Keratinocyte (primary cell): ENCODE measurements around the gene NSDHL. TPM values are rescaled to one million over a fixed set of nuclear protein-coding genes. Genes with fewer than 3 reads are reported as not detected.

Experiments
- DNase-seq: peaks from one replicate; pipeline ENCODE4 v3.0.0-alpha.2; 2011; ENCODE audit warnings: low read depth, missing footprints, low spot score
- FAIRE-seq: peaks from 2 replicates; lab custom pipeline; 2011; peaks lifted over from hg19 to GRCh38; lab: Jason Lieb, UNC
- H2AFZ ChIP-seq: 2 replicates; pipeline ENCODE4 v1.6.0; 2012; ENCODE audit warnings: low read length, control low read depth, inconsistent platforms; ENCODE audit not compliant: control insufficient read depth
- H3K27ac ChIP-seq: 2 replicates; pipeline ENCODE4 v1.5.1; 2011; ENCODE audit warnings: low read length; ENCODE audit not compliant: control insufficient read depth, insufficient read depth
- H3K27me3 ChIP-seq: 3 replicates; pipeline ENCODE4 v1.6.0; 2011; ENCODE audit warnings: low read length; ENCODE audit not compliant: control insufficient read depth, insufficient read depth; ENCODE audit errors: extremely low read depth
- H3K36me3 ChIP-seq, 2 experiments: 2 replicates in 1 of 2; 3 replicates in 1 of 2; pipeline ENCODE4 v1.5.1; 2011; ENCODE audit warnings: low read length in 2 of 2, mild to moderate bottlenecking in 1 of 2; ENCODE audit not compliant: control insufficient read depth in 2 of 2, insufficient read depth in 2 of 2; ENCODE audit errors: extremely low read depth in 1 of 2
- H3K4me1 ChIP-seq: 3 replicates; pipeline ENCODE4 v1.5.1; 2011; ENCODE audit warnings: low read length; ENCODE audit not compliant: control insufficient read depth, insufficient read depth; ENCODE audit errors: extremely low read depth
- H3K4me2 ChIP-seq: 3 replicates; pipeline ENCODE4 v1.6.0; 2011; ENCODE audit warnings: low read depth, low read length; ENCODE audit not compliant: control insufficient read depth, insufficient read depth; ENCODE audit errors: extremely low read depth
- H3K4me3 ChIP-seq, 3 experiments: fragments of 200-600 bp in 1 of 3; sonication (generic) in 1 of 3; 2 replicates in 2 of 3; 3 replicates in 1 of 3; pipeline ENCODE4 v1.5.1; 2011 to 2016; ENCODE audit warnings: low read length in 3 of 3, mild to moderate bottlenecking in 3 of 3, control low read depth in 2 of 3, inconsistent platforms in 1 of 3, low read depth in 1 of 3, mixed read lengths in 1 of 3, mixed run types in 1 of 3, moderate library complexity in 1 of 3; ENCODE audit not compliant: control insufficient read depth in 2 of 3, insufficient read depth in 2 of 3; ENCODE audit errors: extremely low read depth in 1 of 3
- H3K79me2 ChIP-seq: 2 replicates; pipeline ENCODE4 v1.6.0; 2012; ENCODE audit warnings: low read length; ENCODE audit not compliant: control insufficient read depth, insufficient read depth
- H3K9ac ChIP-seq: 3 replicates; pipeline ENCODE4 v1.6.0; 2011; ENCODE audit warnings: low read length; ENCODE audit not compliant: control insufficient read depth, insufficient read depth; ENCODE audit errors: extremely low read depth
- H3K9me1 ChIP-seq: 3 replicates; pipeline ENCODE4 v1.6.0; 2011; ENCODE audit warnings: low read length; ENCODE audit not compliant: control insufficient read depth, insufficient read depth; ENCODE audit errors: extremely low read depth
- H3K9me3 ChIP-seq: 2 replicates; pipeline ENCODE4 v1.5.1; 2012; ENCODE audit warnings: low read depth, low read length; ENCODE audit not compliant: control insufficient read depth
- H4K20me1 ChIP-seq: 3 replicates; pipeline ENCODE4 v1.6.0; 2011; ENCODE audit warnings: low read length; ENCODE audit not compliant: control insufficient read depth, insufficient read depth; ENCODE audit errors: extremely low read depth
- EZH2 ChIP-seq: IDR thresholded peaks from one replicate; pipeline ENCODE4 v1.6.1; 2012; ENCODE audit warnings: inconsistent platforms, mild to moderate bottlenecking, low read length, moderate library complexity
- dilution Hi-C: fragments of 300-500 bp; cut with MboI; formaldehyde crosslinking; loops from one replicate; pipeline ENCODE4 v1.7.0; 2020; ENCODE audit warnings: low sequenced_read_pairs; ENCODE audit not compliant: extremely low pct_ligation_motif_present
- polyA plus RNA-seq, 5 experiments: library from polyadenylated mRNA; depleted of rRNA in 3 of 5; stranded (reverse) in 3 of 5; stranded (forward) in 1 of 5; unstranded in 1 of 5; fragments of >200 nt; gene quantifications; 1 replicate in 1 of 5; 2 replicates in 3 of 5; 3 replicates in 1 of 5; pipeline versions ENCODE4 v1.2.1 to v1.2.3, GENCODE V29; 2011 to 2012; ENCODE audit warnings: missing spikeins in 2 of 5, low read depth in 1 of 5, low replicate concordance in 1 of 5
- TF ChIP-seq, protein P1 (sequence below), 3 experiments: IDR thresholded peaks in 1 of 3; conservative IDR thresholded peaks in 1 of 3; optimal IDR thresholded peaks in 1 of 3; 2 replicates in 2 of 3; 3 replicates in 1 of 3; pipeline versions ENCODE3 to v1.5.1; 2011; ENCODE audit warnings: low read length in 3 of 3, mild to moderate bottlenecking in 3 of 3, moderate library complexity in 2 of 3, control low read depth in 1 of 3, inconsistent platforms in 1 of 3; ENCODE audit not compliant: insufficient read depth in 2 of 3; ENCODE audit errors: extremely low read depth in 1 of 3

The NSDHL gene
- polyA plus RNA-seq, 1 donor (not counting 4 experiments of a cell fraction or from before 2014, with no cell fraction given): 79.0 TPM

DNA sequence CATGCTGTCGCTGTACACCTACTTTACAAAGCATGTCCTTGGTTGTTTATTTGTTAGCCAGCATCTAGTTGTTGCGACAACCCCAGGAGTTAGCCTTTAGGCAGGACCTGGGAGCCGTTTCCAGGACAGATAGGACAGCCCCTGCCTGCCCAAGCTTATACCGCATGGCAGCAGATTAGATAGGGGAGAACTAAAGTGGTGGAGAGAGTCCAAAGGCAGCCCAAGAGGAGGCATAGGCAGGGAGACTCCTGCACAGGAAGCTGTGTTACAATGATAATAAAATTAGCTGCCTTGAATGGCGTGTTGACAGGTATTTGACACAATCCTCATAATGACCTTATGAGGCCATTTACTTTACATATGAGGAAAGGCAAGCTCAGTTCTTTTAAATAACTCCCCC lies 13.0 kb downstream of the NSDHL start:
- dilution Hi-C loops: no loop called here
- Histone ChIP-seq H3K4me2 (no peak overlapping the region), H3K9ac (no peak overlapping the region), H2AFZ (no peak overlapping the region), H3K36me3 (peaks cover 0 to 5% of the 10 kb centered on the region in 2 experiments), H3K79me2 (peaks cover 57% of the 10 kb centered on the region), H3K27ac (no peak overlapping the region), H3K27me3 (no peaks in the 10 kb centered on the region), H3K4me3 (no peak overlapping the region), H3K9me3 (no peaks in the 10 kb centered on the region), H3K4me1 (peaks cover 2% of the 10 kb centered on the region), H4K20me1 (no peaks in the 10 kb centered on the region), H3K9me1 (no peaks in the 10 kb centered on the region)
- TF ChIP-seq, protein P1, sequence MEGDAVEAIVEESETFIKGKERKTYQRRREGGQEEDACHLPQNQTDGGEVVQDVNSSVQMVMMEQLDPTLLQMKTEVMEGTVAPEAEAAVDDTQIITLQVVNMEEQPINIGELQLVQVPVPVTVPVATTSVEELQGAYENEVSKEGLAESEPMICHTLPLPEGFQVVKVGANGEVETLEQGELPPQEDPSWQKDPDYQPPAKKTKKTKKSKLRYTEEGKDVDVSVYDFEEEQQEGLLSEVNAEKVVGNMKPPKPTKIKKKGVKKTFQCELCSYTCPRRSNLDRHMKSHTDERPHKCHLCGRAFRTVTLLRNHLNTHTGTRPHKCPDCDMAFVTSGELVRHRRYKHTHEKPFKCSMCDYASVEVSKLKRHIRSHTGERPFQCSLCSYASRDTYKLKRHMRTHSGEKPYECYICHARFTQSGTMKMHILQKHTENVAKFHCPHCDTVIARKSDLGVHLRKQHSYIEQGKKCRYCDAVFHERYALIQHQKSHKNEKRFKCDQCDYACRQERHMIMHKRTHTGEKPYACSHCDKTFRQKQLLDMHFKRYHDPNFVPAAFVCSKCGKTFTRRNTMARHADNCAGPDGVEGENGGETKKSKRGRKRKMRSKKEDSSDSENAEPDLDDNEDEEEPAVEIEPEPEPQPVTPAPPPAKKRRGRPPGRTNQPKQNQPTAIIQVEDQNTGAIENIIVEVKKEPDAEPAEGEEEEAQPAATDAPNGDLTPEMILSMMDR (optimal IDR thresholded peaks at IDR 0.05 in 1 of 3, IDR thresholded peaks at IDR 0.05 in 1 of 3, conservative IDR thresholded peaks at IDR 0.05 in 1 of 3; ENCODE audit: extremely low read depth in 1 of 3, insufficient read depth in 2 of 3, low read length in 3 of 3): no peak
- no peak for TF ChIP-seq EZH2
- FAIRE-seq (no peak), DNase-seq (no peak)

DNA sequence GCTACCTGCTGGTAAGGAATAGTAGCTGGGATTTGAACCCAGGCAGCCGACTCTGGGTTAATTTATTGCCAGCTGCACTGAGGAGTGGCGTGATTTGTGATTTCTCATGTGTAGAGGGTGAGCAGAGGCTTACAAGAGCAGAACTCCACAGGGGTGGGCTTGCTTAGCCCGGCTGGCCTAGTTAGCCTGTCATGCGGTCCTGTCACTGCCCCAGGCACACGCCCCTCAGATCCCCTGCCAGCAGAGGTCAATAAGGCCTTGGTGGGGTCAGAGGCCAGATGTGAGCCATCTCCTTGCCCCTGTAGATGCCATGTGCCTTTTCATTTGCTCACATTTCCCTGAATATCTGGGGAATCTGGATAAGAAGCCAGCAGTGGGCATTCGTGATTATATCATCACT lies 13.4 kb downstream of the NSDHL start:
- dilution Hi-C loops: no loop called here
- Histone ChIP-seq H3K36me3 (peaks cover under 1 to 7% of the 10 kb centered on the region in 2 experiments), H3K79me2 (peaks cover 57% of the 10 kb centered on the region)

More for the DNA sequence above, 13.4 kb downstream of the NSDHL start:
- no peaks in the 10 kb centered on the region for H4K20me1 ChIP-seq
- no peaks in the 10 kb centered on the region for H3K9me3 ChIP-seq
- H3K4me1 ChIP-seq: peaks cover 2% of the 10 kb centered on the region
- TF ChIP-seq EZH2: no peak
- TF ChIP-seq, protein P1 (optimal IDR thresholded peaks at IDR 0.05 in 1 of 3, IDR thresholded peaks at IDR 0.05 in 1 of 3, conservative IDR thresholded peaks at IDR 0.05 in 1 of 3; ENCODE audit: extremely low read depth in 1 of 3, insufficient read depth in 2 of 3, low read length in 3 of 3): no peak
- no peak for FAIRE-seq
- H3K9ac ChIP-seq: no peak overlapping the region
- no peak overlapping the region for H2AFZ ChIP-seq
- H3K4me2 ChIP-seq: no peak overlapping the region
- no peaks in the 10 kb centered on the region for H3K27me3 ChIP-seq
- no peak for DNase-seq
- no peak overlapping the region for H3K4me3 ChIP-seq
- no peaks in the 10 kb centered on the region for H3K9me1 ChIP-seq
- H3K27ac ChIP-seq: no peak overlapping the region
